Astrocyte (in vitro differentiated cells and primary cell): ENCODE measurements around the gene SELENOS. TPM values are rescaled to one million over a fixed set of nuclear protein-coding genes. Genes with fewer than 3 reads are reported as not detected.
A peak's percentile ranks its signal among the peaks of the same experiment; 100 is the strongest.
"Not testable (repeated sequence)": the region's sequence is repeated elsewhere in the genome, so short reads cannot be mapped to it uniquely, and the experiment has no call there.

Experiments used
- DNase-seq: peaks from one replicate; pipeline ENCODE4 v3.0.0-alpha.2; 2010; ENCODE audit warnings: low read depth
- FAIRE-seq: peaks from 2 replicates; lab custom pipeline; 2011; peaks lifted over from hg19 to GRCh38; lab: Jason Lieb, UNC
- H2AFZ ChIP-seq: 2 replicates; pipeline ENCODE4 v1.6.0; 2012; ENCODE audit warnings: low read depth, low read length, inconsistent platforms
- H3K27ac ChIP-seq: 2 replicates; pipeline ENCODE4 v1.5.1; 2011; ENCODE audit warnings: low read depth, low read length, inconsistent platforms
- H3K27me3 ChIP-seq: 2 replicates; pipeline ENCODE4 v1.6.0; 2011; ENCODE audit warnings: low read length, inconsistent platforms; ENCODE audit not compliant: insufficient read depth
- H3K36me3 ChIP-seq: 2 replicates; pipeline ENCODE4 v1.5.1; 2011; ENCODE audit warnings: low read length, inconsistent platforms; ENCODE audit not compliant: insufficient read depth
- H3K4me1 ChIP-seq: 2 replicates; pipeline ENCODE4 v1.5.1; 2011; ENCODE audit warnings: low read length, inconsistent platforms; ENCODE audit not compliant: insufficient read depth
- H3K4me2 ChIP-seq: 2 replicates; pipeline ENCODE4 v1.6.0; 2012; ENCODE audit warnings: low read length, inconsistent platforms
- H3K4me3 ChIP-seq: 2 replicates; pipeline ENCODE4 v1.5.1; 2011; ENCODE audit warnings: low read depth, mild to moderate bottlenecking, low read length, inconsistent platforms; ENCODE audit not compliant: insufficient read depth
- H3K79me2 ChIP-seq: 2 replicates; pipeline ENCODE4 v1.6.0; 2012; ENCODE audit warnings: mild to moderate bottlenecking, low read length, inconsistent platforms; ENCODE audit not compliant: insufficient read depth
- H3K9ac ChIP-seq: 2 replicates; pipeline ENCODE4 v1.6.0; 2012; ENCODE audit warnings: mild to moderate bottlenecking, low read length, inconsistent platforms
- H3K9me3 ChIP-seq: 2 replicates; pipeline ENCODE4 v1.5.1; 2012; ENCODE audit warnings: low read depth, mild to moderate bottlenecking, low read length, inconsistent platforms; ENCODE audit not compliant: insufficient read depth
- H4K20me1 ChIP-seq: 2 replicates; pipeline ENCODE4 v1.6.0; 2012; ENCODE audit warnings: low read length, inconsistent platforms; ENCODE audit not compliant: insufficient read depth
- H3K27ac Mint-ChIP-seq: one replicate; pipeline ENCODE4 v1.8.0; 2021; ENCODE audit warnings: mild to moderate bottlenecking, mixed read lengths; ENCODE audit not compliant: unreplicated experiment
- H3K27me3 Mint-ChIP-seq: one replicate; pipeline ENCODE4 v1.8.0; 2021; ENCODE audit warnings: low read depth, mixed read lengths; ENCODE audit not compliant: unreplicated experiment
- H3K36me3 Mint-ChIP-seq: one replicate; pipeline ENCODE4 v1.8.0; 2021; ENCODE audit warnings: low read depth, mixed read lengths; ENCODE audit not compliant: unreplicated experiment
- H3K4me1 Mint-ChIP-seq: one replicate; pipeline ENCODE4 v1.8.0; 2021; ENCODE audit warnings: low read depth, mixed read lengths; ENCODE audit not compliant: unreplicated experiment
- H3K4me3 Mint-ChIP-seq: one replicate; pipeline ENCODE4 v1.8.0; 2021; ENCODE audit warnings: mild to moderate bottlenecking, moderate library complexity, mixed read lengths; ENCODE audit not compliant: unreplicated experiment
- H3K9me3 Mint-ChIP-seq: one replicate; pipeline ENCODE4 v1.8.0; 2021; ENCODE audit warnings: mild to moderate bottlenecking, mixed read lengths; ENCODE audit not compliant: unreplicated experiment
- CTCF ChIP-seq: IDR thresholded peaks from 2 replicates; pipeline ENCODE4 v1.5.1; 2011; ENCODE audit warnings: low read depth, mild to moderate bottlenecking, inconsistent platforms, low read length, moderate library complexity; ENCODE audit not compliant: insufficient read depth
- EZH2 ChIP-seq: IDR thresholded peaks from 2 replicates; pipeline ENCODE4 v1.6.1; 2012; ENCODE audit warnings: mild to moderate bottlenecking, low read length, inconsistent platforms; ENCODE audit not compliant: insufficient read depth
- total RNA-seq: library from RNA; stranded (reverse); gene quantifications from 2 replicates; pipeline ENCODE4 v1.2.1, GENCODE V29; 2021

The SELENOS gene
- total RNA-seq, 1 donor from 2014 or later: 71.2 TPM

DNA sequence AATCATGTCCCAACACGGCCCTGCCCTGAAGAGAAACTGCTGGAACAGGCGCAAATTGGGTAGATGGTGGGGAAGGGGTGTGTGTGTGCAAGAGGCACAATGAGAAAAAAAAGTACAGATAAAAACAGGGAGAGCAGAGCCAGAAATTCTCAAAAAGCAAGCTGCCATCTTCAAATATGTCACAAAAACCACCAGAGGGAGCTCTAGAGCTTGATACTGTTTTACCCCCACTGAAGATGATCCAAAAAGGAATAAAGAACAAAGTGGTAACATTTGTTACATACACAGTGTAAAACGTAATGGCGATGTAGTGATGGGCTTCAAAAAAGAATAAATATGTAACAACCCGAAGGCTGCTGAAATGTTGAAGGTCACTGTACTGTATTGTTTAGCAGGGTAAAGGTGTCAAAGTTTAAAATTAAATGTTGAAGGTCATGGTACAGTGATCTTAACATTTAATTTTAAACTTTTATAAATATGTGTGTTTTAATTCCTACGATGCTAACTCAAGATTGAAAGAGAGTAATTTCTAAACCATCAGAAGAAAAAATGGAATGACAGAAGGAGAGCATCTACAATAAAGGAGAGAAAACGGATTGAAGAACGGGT is 11.7 kb upstream of the SELENOS start:
- H3K4me3 ChIP-seq: no peak overlapping the region
- Mint-ChIP-seq H3K36me3 (peaks cover 13% of the 10 kb centered on the region), H3K4me3 (peak overlapping the region; percentile 36), H3K27ac (no peak overlapping the region), H3K9me3 (no peaks in the 10 kb centered on the region), H3K27me3 (no peaks in the 10 kb centered on the region), H3K4me1 (peaks cover 7% of the 10 kb centered on the region)
- H3K4me1 ChIP-seq: peaks cover 9% of the 10 kb centered on the region
- H3K4me2 ChIP-seq: no peak overlapping the region
- no peak overlapping the region for H3K27ac ChIP-seq
- no peak overlapping the region for H2AFZ ChIP-seq
- H3K9ac ChIP-seq: no peak overlapping the region
- TF ChIP-seq EZH2: no peak
- TF ChIP-seq CTCF: peak; percentile 62
- no peak for FAIRE-seq
- peaks cover 49% of the 10 kb centered on the region for H3K36me3 ChIP-seq
- no peaks in the 10 kb centered on the region for H3K9me3 ChIP-seq
- DNase-seq: no peak
- peaks cover 50% of the 10 kb centered on the region for H4K20me1 ChIP-seq
- H3K79me2 ChIP-seq: peaks cover 62% of the 10 kb centered on the region
- H3K27me3 ChIP-seq: no peaks in the 10 kb centered on the region

- FAIRE-seq: not testable (repeated sequence)
- peaks cover 35% of the 10 kb centered on the region for H4K20me1 ChIP-seq
Measured at GRCh38 chr15:101287342-101287741, 10.1 kb upstream of the SELENOS start.

DNA sequence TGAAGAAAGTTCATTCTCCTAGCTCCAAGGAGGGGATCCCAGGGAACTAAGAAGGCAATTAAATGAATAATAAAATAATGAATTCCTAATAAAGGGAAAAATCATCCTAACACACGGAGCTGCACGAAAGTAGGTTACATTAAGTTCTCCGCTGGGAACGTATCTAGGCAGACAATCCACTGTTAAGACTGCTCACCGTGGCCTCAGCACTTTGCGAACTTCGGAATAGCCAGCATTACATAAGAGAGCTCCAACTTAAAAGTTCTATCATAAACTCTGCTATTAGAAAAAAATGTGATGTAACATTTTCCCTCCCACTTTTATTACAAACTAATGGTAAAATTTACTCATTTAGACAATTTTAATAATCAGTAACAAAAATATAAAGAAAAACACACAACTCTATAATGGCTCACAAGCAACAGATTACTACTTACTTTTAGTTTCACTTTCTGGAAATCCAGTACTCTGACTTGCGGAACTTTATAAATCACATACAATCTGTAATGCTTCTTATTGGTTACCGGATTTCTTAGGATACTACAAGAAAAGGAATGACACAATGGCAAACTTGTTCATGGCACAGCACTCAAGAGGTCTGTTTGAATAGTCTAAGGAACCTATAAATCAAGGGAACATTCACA is 9.3 kb upstream of the SELENOS start:
- FAIRE-seq (no peak), DNase-seq (no peak)
- Mint-ChIP-seq H3K27me3 (no peaks in the 10 kb centered on the region), H3K27ac (no peak overlapping the region), H3K9me3 (no peaks in the 10 kb centered on the region), H3K4me3 (no peak overlapping the region), H3K4me1 (no peaks in the 10 kb centered on the region), H3K36me3 (peaks cover 13% of the 10 kb centered on the region)
- no peak overlapping the region for H3K9ac ChIP-seq
- TF ChIP-seq CTCF: no peak
- no peak for TF ChIP-seq EZH2
- no peak overlapping the region for H3K4me2 ChIP-seq
- peaks cover 57% of the 10 kb centered on the region for H3K36me3 ChIP-seq
- H3K9me3 ChIP-seq: no peaks in the 10 kb centered on the region
- H3K4me1 ChIP-seq: no peaks in the 10 kb centered on the region
- H3K79me2 ChIP-seq: peaks cover 38% of the 10 kb centered on the region
- H3K27me3 ChIP-seq: no peaks in the 10 kb centered on the region
- H2AFZ ChIP-seq: no peak overlapping the region
- H3K4me3 ChIP-seq: no peak overlapping the region
- no peak overlapping the region for H3K27ac ChIP-seq
- peaks cover 28% of the 10 kb centered on the region for H4K20me1 ChIP-seq

More at GRCh38 chr15:101287342-101287741, 10.1 kb upstream of the SELENOS start:
- H3K9ac ChIP-seq, H2AFZ ChIP-seq, H3K27me3 ChIP-seq, H3K4me3 Mint-ChIP-seq, H3K9me3 Mint-ChIP-seq, H3K4me3 ChIP-seq, H3K27me3 Mint-ChIP-seq, H3K4me2 ChIP-seq, DNase-seq, H3K4me1 ChIP-seq, H3K27ac ChIP-seq, H3K4me1 Mint-ChIP-seq, H3K9me3 ChIP-seq: not testable (repeated sequence)
- H3K36me3 Mint-ChIP-seq: peaks cover 13% of the 10 kb centered on the region
- H3K79me2 ChIP-seq: peaks cover 45% of the 10 kb centered on the region
- H3K27ac Mint-ChIP-seq: peak overlapping the region; percentile 41
- H3K36me3 ChIP-seq: peaks cover 58% of the 10 kb centered on the region
